A549 (cell line): ENCODE data around the gene DDIT4. TPM values are rescaled to one million over a fixed set of nuclear protein-coding genes. Genes with fewer than 3 reads are reported as not detected.

Experiments used
- BHLHE40 ChIP-seq: IDR thresholded peaks from 2 replicates; pipeline ENCODE4 v1.6.1; 2012; ENCODE audit warnings: low read depth, low read length, inconsistent platforms
- CBX2 ChIP-seq: fragments of 200-600 bp; sonication (generic); IDR thresholded peaks from 2 replicates; pipeline ENCODE4 v1.6.1; 2016; ENCODE audit warnings: low read depth, mild to moderate bottlenecking, borderline replicate concordance
- CBX8 ChIP-seq: fragments of 200-600 bp; sonication (generic); IDR thresholded peaks from 2 replicates; pipeline ENCODE4 v1.6.1; 2016
- CEBPB ChIP-seq, 2 experiments: fragments of >200 bp in 1 of 2; sonication (Bioruptor Twin) in 1 of 2; formaldehyde crosslinking in 1 of 2; IDR thresholded peaks; 2 replicates each; pipeline ENCODE4 v1.6.1; 2012 to 2016
- CHD2 ChIP-seq: fragments of 150-350 bp; IDR thresholded peaks from 2 replicates; pipeline ENCODE4 v1.6.1; 2014; ENCODE audit warnings: low read length; ENCODE audit not compliant: partially characterized antibody
- CHD4 ChIP-seq: fragments of 200-600 bp; sonication (generic); IDR thresholded peaks from 2 replicates; pipeline ENCODE4 v1.6.1; 2016; ENCODE audit warnings: antibody characterized with exemption, mild to moderate bottlenecking, borderline replicate concordance
- E2F6 ChIP-seq: IDR thresholded peaks from 2 replicates; pipeline ENCODE4 v1.6.1; 2012; ENCODE audit warnings: low read depth, borderline replicate concordance
- EHF ChIP-seq: fragments of 250-450 bp; sonication (Bioruptor Pico); IDR thresholded peaks from 2 replicates; pipeline ENCODE4 v1.5.0; 2020; ENCODE audit warnings: mild to moderate bottlenecking
- EP300 ChIP-seq, 2 experiments: fragments of >200 bp; sonication (Bioruptor Twin); formaldehyde crosslinking; IDR thresholded peaks; 2 replicates in 1 of 2; 3 replicates in 1 of 2; pipeline ENCODE4 v1.6.1; 2016 to 2017
- HDAC2 ChIP-seq: fragments of 200-600 bp; sonication (generic); IDR thresholded peaks from 2 replicates; pipeline ENCODE4 v1.6.1; 2016
- HEYL ChIP-seq: fragments of 250-450 bp; sonication (Bioruptor Pico); IDR thresholded peaks from 2 replicates; pipeline ENCODE4 v1.8.0; 2021; ENCODE audit warnings: mild to moderate bottlenecking, moderate library complexity
- HOXA7 ChIP-seq: fragments of 250-450 bp; sonication (Bioruptor Pico); IDR thresholded peaks from 2 replicates; pipeline ENCODE4 v1.5.0; 2020; ENCODE audit warnings: mild to moderate bottlenecking, moderate library complexity
- HOXB13 ChIP-seq: fragments of 250-450 bp; sonication (Bioruptor Pico); IDR thresholded peaks from 2 replicates; pipeline ENCODE4 v1.5.0; 2020; ENCODE audit warnings: low read depth, mild to moderate bottlenecking, moderate library complexity
- JUN ChIP-seq, 2 experiments: fragments of >200 bp; sonication (Bioruptor Twin); formaldehyde crosslinking; IDR thresholded peaks; 2 replicates in 1 of 2; 3 replicates in 1 of 2; pipeline ENCODE4 v1.6.1; 2016 to 2017
- KDM1A ChIP-seq: fragments of 200-600 bp; sonication (generic); IDR thresholded peaks from 2 replicates; pipeline ENCODE4 v1.6.1; 2016; ENCODE audit warnings: low read depth, mild to moderate bottlenecking
- KDM5A ChIP-seq: fragments of 200-600 bp; sonication (generic); IDR thresholded peaks from 2 replicates; pipeline ENCODE4 v1.6.1; 2016; ENCODE audit warnings: antibody characterized with exemption, mild to moderate bottlenecking
- MAFK ChIP-seq: fragments of 450-650 bp; IDR thresholded peaks from 2 replicates; pipeline ENCODE4 v1.6.1; 2014; ENCODE audit not compliant: partially characterized antibody
- MAX ChIP-seq: IDR thresholded peaks from 2 replicates; pipeline ENCODE4 v1.6.1; 2012
- MYC ChIP-seq: IDR thresholded peaks from 2 replicates; pipeline ENCODE4 v1.6.1; 2012; ENCODE audit warnings: mild to moderate bottlenecking, inconsistent platforms, low read length, improper control_type of control experiment, borderline replicate concordance
- NPAS2 ChIP-seq: fragments of 250-450 bp; sonication (Bioruptor Pico); IDR thresholded peaks from 2 replicates; pipeline ENCODE4 v1.8.0; 2022; ENCODE audit warnings: mild to moderate bottlenecking, moderate library complexity, borderline replicate concordance
- NR3C1 ChIP-seq: fragments of >200 bp; sonication (Bioruptor Twin); formaldehyde crosslinking; IDR thresholded peaks from 3 replicates; pipeline ENCODE4 v1.6.1; 2017
- PHF8 ChIP-seq: fragments of 200-600 bp; sonication (generic); IDR thresholded peaks from 2 replicates; pipeline ENCODE4 v1.6.1; 2016; ENCODE audit warnings: low read depth, mild to moderate bottlenecking, antibody characterized with exemption, moderate library complexity, borderline replicate concordance
- POLR2A ChIP-seq: IDR thresholded peaks from 2 replicates; pipeline ENCODE4 v1.6.1; 2012; ENCODE audit warnings: mild to moderate bottlenecking, low read length
- RCOR1 ChIP-seq: fragments of 150-350 bp; IDR thresholded peaks from 2 replicates; pipeline ENCODE4 v1.6.1; 2014; ENCODE audit warnings: antibody characterized with exemption, low read length, low read depth
- RFX5 ChIP-seq: fragments of 450-650 bp; IDR thresholded peaks from 2 replicates; pipeline ENCODE4 v1.7.1; 2014; ENCODE audit warnings: antibody characterized with exemption, mild to moderate bottlenecking, moderate library complexity
- SMC3 ChIP-seq: fragments of >200 bp; sonication (Bioruptor Twin); formaldehyde crosslinking; IDR thresholded peaks from 3 replicates; pipeline ENCODE4 v1.6.1; 2018; ENCODE audit warnings: inconsistent platforms
- SREBF2 ChIP-seq: fragments of 450-650 bp; IDR thresholded peaks from 2 replicates; pipeline ENCODE4 v1.6.1; 2014; ENCODE audit warnings: mild to moderate bottlenecking, moderate library complexity
- ZC3H11A ChIP-seq: fragments of 450-650 bp; IDR thresholded peaks from 2 replicates; pipeline ENCODE4 v1.6.1; 2014; ENCODE audit warnings: antibody characterized with exemption, mild to moderate bottlenecking
- ZFP36 ChIP-seq: fragments of 450-650 bp; IDR thresholded peaks from 2 replicates; pipeline ENCODE4 v1.6.1; 2014; ENCODE audit warnings: borderline replicate concordance; ENCODE audit not compliant: partially characterized antibody
- polyA plus RNA-seq, 4 experiments: library from polyadenylated mRNA; depleted of rRNA in 3 of 4; stranded (reverse); fragments of >200 nt; fragmentation: RNase III in 1 of 4; extraction: RNeasy Plus Mini Kit Qiagen cat#74134 plus additional on column Dnase treatment in 1 of 4; gene quantifications; 2 replicates in 3 of 4; 3 replicates in 1 of 4; pipeline ENCODE4 v1.2.3, GENCODE V29; 2011 to 2017
- TF ChIP-seq, protein P1 (sequence below): fragments of >200 bp; sonication (Bioruptor Twin); formaldehyde crosslinking; IDR thresholded peaks from 2 replicates; pipeline ENCODE4 v1.6.1; 2016
- TF ChIP-seq, protein P2 (sequence below): fragments of 200-600 bp; sonication (generic); IDR thresholded peaks from 2 replicates; pipeline ENCODE4 v1.6.1; 2016; ENCODE audit warnings: antibody characterized with exemption, mild to moderate bottlenecking, moderate library complexity
- TF ChIP-seq, protein P3 (sequence below): fragments of 250-450 bp; sonication (Bioruptor Pico); IDR thresholded peaks from 2 replicates; pipeline ENCODE4 v1.5.0; 2020; ENCODE audit warnings: low read depth, mild to moderate bottlenecking, moderate library complexity
- TF ChIP-seq, protein P4 (sequence below): fragments of 450-650 bp; IDR thresholded peaks from 2 replicates; pipeline ENCODE4 v1.6.1; 2014; ENCODE audit warnings: antibody characterized with exemption

The DDIT4 gene
- polyA plus RNA-seq, 2 of the 4 experiments (the other 2 are of a cell fraction) = 239 to 392 TPM

- no peak for TF ChIP-seq CBX2
- peak; percentile 77; the same call in 1 of the 2 replicates for TF ChIP-seq HOXA7
- TF ChIP-seq HDAC2 = peak; percentile 72
- TF ChIP-seq BHLHE40 = no peak
- peak; percentile 62; the same call in 1 of the 2 replicates for TF ChIP-seq CHD4
- no peak for TF ChIP-seq RFX5
- TF ChIP-seq, protein P1, sequence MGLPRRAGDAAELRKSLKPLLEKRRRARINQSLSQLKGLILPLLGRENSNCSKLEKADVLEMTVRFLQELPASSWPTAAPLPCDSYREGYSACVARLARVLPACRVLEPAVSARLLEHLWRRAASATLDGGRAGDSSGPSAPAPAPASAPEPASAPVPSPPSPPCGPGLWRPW = 0 out of 2 replicates have a peak, but pooled peaks have one; percentile 14
- TF ChIP-seq PHF8 = 0 out of 2 replicates have a peak, but pooled peaks have one; percentile 32
- peak; percentile 93 to 97; a peak in 4 of 5 replicates for TF ChIP-seq EP300 (IDR thresholded peaks at IDR 0.05)
- TF ChIP-seq EHF (CRISPR knock-in tag) = peak; percentile 83
- TF ChIP-seq ZFP36 = no peak
- no peak for TF ChIP-seq KDM5A
- TF ChIP-seq NR3C1 = no peak
- peak; percentile 84 for TF ChIP-seq MAX
- no peak for TF ChIP-seq SREBF2
- TF ChIP-seq, protein P2, sequence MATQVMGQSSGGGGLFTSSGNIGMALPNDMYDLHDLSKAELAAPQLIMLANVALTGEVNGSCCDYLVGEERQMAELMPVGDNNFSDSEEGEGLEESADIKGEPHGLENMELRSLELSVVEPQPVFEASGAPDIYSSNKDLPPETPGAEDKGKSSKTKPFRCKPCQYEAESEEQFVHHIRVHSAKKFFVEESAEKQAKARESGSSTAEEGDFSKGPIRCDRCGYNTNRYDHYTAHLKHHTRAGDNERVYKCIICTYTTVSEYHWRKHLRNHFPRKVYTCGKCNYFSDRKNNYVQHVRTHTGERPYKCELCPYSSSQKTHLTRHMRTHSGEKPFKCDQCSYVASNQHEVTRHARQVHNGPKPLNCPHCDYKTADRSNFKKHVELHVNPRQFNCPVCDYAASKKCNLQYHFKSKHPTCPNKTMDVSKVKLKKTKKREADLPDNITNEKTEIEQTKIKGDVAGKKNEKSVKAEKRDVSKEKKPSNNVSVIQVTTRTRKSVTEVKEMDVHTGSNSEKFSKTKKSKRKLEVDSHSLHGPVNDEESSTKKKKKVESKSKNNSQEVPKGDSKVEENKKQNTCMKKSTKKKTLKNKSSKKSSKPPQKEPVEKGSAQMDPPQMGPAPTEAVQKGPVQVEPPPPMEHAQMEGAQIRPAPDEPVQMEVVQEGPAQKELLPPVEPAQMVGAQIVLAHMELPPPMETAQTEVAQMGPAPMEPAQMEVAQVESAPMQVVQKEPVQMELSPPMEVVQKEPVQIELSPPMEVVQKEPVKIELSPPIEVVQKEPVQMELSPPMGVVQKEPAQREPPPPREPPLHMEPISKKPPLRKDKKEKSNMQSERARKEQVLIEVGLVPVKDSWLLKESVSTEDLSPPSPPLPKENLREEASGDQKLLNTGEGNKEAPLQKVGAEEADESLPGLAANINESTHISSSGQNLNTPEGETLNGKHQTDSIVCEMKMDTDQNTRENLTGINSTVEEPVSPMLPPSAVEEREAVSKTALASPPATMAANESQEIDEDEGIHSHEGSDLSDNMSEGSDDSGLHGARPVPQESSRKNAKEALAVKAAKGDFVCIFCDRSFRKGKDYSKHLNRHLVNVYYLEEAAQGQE = no peak; the same call in 1 of the 2 replicates
- TF ChIP-seq, protein P3, sequence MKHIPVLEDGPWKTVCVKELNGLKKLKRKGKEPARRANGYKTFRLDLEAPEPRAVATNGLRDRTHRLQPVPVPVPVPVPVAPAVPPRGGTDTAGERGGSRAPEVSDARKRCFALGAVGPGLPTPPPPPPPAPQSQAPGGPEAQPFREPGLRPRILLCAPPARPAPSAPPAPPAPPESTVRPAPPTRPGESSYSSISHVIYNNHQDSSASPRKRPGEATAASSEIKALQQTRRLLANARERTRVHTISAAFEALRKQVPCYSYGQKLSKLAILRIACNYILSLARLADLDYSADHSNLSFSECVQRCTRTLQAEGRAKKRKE (CRISPR knock-in tag) = peak; percentile 79
- TF ChIP-seq POLR2A = peak; percentile 36
- TF ChIP-seq HEYL (CRISPR knock-in tag) = no peak
- no peak for TF ChIP-seq MAFK
- no peak; a peak in 1 of 4 replicates for TF ChIP-seq CEBPB (IDR thresholded peaks at IDR 0.05)
- TF ChIP-seq KDM1A = peak; percentile 95
- peak; percentile 42 for TF ChIP-seq SMC3
- TF ChIP-seq, protein P4, sequence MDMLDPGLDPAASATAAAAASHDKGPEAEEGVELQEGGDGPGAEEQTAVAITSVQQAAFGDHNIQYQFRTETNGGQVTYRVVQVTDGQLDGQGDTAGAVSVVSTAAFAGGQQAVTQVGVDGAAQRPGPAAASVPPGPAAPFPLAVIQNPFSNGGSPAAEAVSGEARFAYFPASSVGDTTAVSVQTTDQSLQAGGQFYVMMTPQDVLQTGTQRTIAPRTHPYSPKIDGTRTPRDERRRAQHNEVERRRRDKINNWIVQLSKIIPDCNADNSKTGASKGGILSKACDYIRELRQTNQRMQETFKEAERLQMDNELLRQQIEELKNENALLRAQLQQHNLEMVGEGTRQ = no peak
- peak; percentile 84 for TF ChIP-seq E2F6
- peak; percentile 36 for TF ChIP-seq CHD2
- TF ChIP-seq MYC = no peak
- TF ChIP-seq HOXB13 (CRISPR knock-in tag) = peak; percentile 84
- TF ChIP-seq JUN (IDR thresholded peaks at IDR 0.05) = peak; percentile 93 to 97; a peak in 4 of 5 replicates
- no peak for TF ChIP-seq NPAS2 (CRISPR knock-in tag)
- TF ChIP-seq RCOR1 = 0 out of 2 replicates have a peak, but pooled peaks have one; percentile 49
- TF ChIP-seq ZC3H11A = no peak
- TF ChIP-seq CBX8 = no peak
Measured at GRCh38 chr10:72297281-72297804, 23.6 kb downstream of the DDIT4 start (continued).
